ENCODE measurements around the gene SPTLC3. TPM values are rescaled to one million over a fixed set of nuclear protein-coding genes. Genes with fewer than 3 reads are reported as not detected.

SPTLC3 gene
- total and polyA plus RNA-seq, 7 donors: 0.14 to 1.2 (median 0.38) TPM

DNA sequence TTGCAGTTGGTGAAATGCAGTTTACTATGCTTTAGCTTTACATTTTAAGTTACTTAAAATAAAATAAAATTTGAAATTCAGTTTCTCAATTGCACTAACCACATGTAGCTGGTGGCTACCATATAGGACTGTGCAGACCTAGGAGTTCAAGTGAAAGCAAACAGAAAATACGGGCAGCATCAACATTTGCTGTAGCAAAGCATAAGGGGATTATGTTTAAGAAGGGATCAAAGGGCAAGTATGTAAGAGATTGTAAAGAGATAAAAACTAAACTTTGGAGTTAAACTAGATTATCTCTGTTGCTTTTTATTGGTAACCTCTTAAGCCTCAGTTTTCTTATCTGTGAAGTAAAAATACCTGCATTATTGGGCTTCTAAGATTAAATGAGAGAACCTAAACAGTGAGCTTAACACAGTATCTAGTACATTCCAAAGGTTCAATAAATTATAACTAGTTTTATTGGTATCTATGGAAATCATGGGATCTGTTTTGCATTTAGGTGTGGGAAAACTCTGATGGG, 81.2 kb downstream of the SPTLC3 start:
- no peak overlapping the region for H3K4me3 ChIP-seq
- intact Hi-C loops (cut with DNase I): no loop called here
- H3K36me3 ChIP-seq (ENCODE audit: insufficient read depth in 1 of 2, low read depth in 1 of 2): no peaks in the 10 kb centered on the region
- no peak for TF ChIP-seq CTCF (IDR thresholded peaks at IDR 0.05)
- H3K27me3 ChIP-seq (ENCODE audit: insufficient read depth in 3 of 3, low read length in 2 of 3): no peaks in the 10 kb centered on the region
- H3K9me3 ChIP-seq: no peaks in the 10 kb centered on the region
- no peaks in the 10 kb centered on the region for H3K4me1 ChIP-seq
- WGBS, 3 donors: 69 to 74% (median 73%) methylated on average over 1 of the region's 1 CpG
- H3K27ac ChIP-seq: no peak overlapping the region
- ATAC-seq (no peak), DNase-seq (no peak)

DNA sequence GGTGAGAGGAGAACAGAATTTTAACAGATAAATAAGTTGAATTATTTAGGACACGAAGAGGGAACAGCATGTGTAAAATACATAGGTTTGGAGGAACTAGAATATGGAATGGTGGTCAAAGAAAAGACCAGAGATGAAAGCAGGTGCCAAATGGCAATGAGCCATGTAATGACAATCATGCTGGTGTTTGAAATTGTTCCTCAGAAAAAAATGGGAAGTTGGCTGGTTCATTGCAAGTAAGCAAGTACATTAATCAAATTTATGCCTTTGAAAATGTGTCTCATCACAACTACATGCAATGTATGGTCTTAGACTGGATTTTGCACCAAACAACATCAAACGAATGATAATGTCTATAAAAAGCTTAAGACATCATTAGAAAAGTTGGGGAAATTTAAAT, 83.3 kb downstream of the SPTLC3 start:
- DNase-seq (no peak), ATAC-seq (no peak)
- intact Hi-C loops (cut with DNase I): no loop called here
- no peaks in the 10 kb centered on the region for H3K36me3 ChIP-seq (ENCODE audit: insufficient read depth in 1 of 2, low read depth in 1 of 2)
- TF ChIP-seq CTCF (IDR thresholded peaks at IDR 0.05): no peak
- 60 to 75% (median 73%) methylated on average over 2 of the region's 2 CpGs for WGBS, 3 donors
- no peaks in the 10 kb centered on the region for H3K4me1 ChIP-seq
- H3K4me3 ChIP-seq: no peak overlapping the region
- no peak overlapping the region for H3K27ac ChIP-seq
- H3K9me3 ChIP-seq: no peaks in the 10 kb centered on the region
- H3K27me3 ChIP-seq (ENCODE audit: insufficient read depth in 3 of 3, low read length in 2 of 3): no peaks in the 10 kb centered on the region

DNA sequence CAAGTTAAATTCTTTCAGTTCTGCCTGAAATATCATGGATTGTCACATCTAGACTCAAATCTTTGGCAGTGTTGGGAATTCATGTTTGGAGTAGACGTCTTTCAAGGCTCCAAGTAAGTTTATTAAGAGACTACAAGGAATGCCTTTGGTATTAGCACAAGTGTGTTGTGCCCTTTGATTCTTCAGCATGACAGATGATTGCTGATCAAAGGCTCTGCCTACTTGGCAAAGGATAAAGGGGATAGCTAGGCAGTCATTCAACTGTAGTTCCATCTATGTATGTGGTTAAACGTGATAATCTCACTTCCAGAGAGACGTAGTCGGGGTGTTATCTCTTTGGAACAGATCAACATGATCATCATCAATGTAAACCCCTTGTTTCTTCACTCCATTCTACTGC, 86.2 kb downstream of the SPTLC3 start:
- intact Hi-C loops (cut with DNase I): no loop called here
- Histone ChIP-seq H3K4me3 (no peak overlapping the region), H3K9me3 (no peaks in the 10 kb centered on the region), H3K36me3 (ENCODE audit: insufficient read depth in 1 of 2, low read depth in 1 of 2) (no peaks in the 10 kb centered on the region), H3K4me1 (no peaks in the 10 kb centered on the region), H3K27me3 (ENCODE audit: insufficient read depth in 3 of 3, low read length in 2 of 3) (no peaks in the 10 kb centered on the region), H3K27ac (no peak overlapping the region)
- ATAC-seq (no peak), DNase-seq (no peak)
- 68 to 74% (median 73%) methylated on average over 4 of the region's 4 CpGs for whole genome bisulfite sequencing, 3 donors
- TF ChIP-seq CTCF (IDR thresholded peaks at IDR 0.05): no peak

DNA sequence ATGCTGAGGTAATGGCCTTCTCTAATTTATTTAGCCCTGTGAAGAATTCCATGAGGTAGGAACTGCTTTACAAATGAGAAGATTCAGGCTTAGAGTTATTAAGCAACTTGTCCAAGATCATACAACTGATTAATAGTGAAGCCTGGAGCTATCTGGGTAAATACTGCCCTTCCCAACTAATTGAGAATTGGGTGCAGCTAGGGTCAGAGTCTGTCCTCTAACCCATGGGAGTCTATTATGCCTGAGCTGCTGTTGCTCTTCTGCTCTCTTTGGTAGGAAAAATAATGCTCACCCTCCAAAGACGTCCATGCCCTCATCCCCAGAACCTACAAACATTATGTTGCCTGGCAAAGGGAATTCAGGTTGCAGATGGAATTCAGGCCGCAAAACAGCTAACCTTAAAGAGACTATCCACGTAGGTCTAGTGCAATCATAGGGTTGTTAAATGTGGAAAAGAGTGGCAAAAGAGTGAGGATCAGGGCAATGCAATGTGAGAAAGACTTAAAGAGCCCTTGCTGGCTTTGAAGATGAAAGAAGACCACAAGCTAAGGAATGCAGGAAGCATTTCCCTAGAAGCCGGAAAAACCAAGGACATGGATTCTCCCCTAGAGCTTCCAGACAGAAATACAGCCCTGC, 90.1 kb downstream of the SPTLC3 start:
- no peak overlapping the region for H3K27ac ChIP-seq
- intact Hi-C loops (cut with DNase I): no loop called here
- 86 to 95% (median 88%) methylated on average over 4 of the region's 4 CpGs for WGBS, 3 donors
- H3K36me3 ChIP-seq (ENCODE audit: insufficient read depth in 1 of 2, low read depth in 1 of 2): no peaks in the 10 kb centered on the region
- no peak for ATAC-seq
- H3K27me3 ChIP-seq (ENCODE audit: insufficient read depth in 3 of 3, low read length in 2 of 3): no peaks in the 10 kb centered on the region
- no peak for DNase-seq
- no peaks in the 10 kb centered on the region for H3K9me3 ChIP-seq
- TF ChIP-seq CTCF (IDR thresholded peaks at IDR 0.05): no peak
- H3K4me3 ChIP-seq: no peak overlapping the region
- H3K4me1 ChIP-seq: no peaks in the 10 kb centered on the region

DNA sequence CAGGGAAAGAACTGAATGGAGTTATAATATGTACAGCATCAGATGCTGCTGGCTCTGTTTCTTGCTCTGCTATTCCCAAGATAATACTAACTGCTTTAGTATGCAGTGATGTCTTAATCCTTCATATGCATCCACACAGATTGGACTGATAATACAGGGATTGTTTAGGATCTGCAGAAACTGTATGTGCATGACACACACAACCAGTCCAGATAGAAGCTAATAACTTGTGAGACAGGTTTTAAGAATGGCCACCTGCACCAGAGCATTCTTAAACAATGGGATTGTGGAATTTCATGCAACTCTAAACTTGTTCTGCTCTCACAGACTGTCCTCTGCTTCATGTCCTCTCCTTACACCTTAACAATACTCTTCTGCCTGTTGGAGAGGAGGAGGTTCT, 90.9 kb downstream of the SPTLC3 start:
- no peak overlapping the region for H3K27ac ChIP-seq
- no peak for DNase-seq
- H3K27me3 ChIP-seq (ENCODE audit: insufficient read depth in 3 of 3, low read length in 2 of 3): no peaks in the 10 kb centered on the region
- H3K9me3 ChIP-seq: no peaks in the 10 kb centered on the region
- intact Hi-C loops (cut with DNase I): no loop called here
- H3K4me3 ChIP-seq: no peak overlapping the region
- ATAC-seq: no peak
- H3K4me1 ChIP-seq: no peaks in the 10 kb centered on the region
- H3K36me3 ChIP-seq (ENCODE audit: insufficient read depth in 1 of 2, low read depth in 1 of 2): no peaks in the 10 kb centered on the region
- TF ChIP-seq CTCF (IDR thresholded peaks at IDR 0.05): no peak
